GM21528 (cell line): ENCODE measurements around the gene RPL15.
"Not testable (repeated sequence)": the region's sequence is repeated elsewhere in the genome, so short reads cannot be mapped to it uniquely, and the experiment has no call there.

Experiments used
- ATAC-seq: cut with Tn5 transposase; IDR thresholded peaks from one replicate; pipeline ENCODE4 v1.9.1; 2021; ENCODE audit warnings: mild to moderate bottlenecking, moderate library complexity; ENCODE audit not compliant: unreplicated experiment, low FRiP score

The RPL15 gene

DNA sequence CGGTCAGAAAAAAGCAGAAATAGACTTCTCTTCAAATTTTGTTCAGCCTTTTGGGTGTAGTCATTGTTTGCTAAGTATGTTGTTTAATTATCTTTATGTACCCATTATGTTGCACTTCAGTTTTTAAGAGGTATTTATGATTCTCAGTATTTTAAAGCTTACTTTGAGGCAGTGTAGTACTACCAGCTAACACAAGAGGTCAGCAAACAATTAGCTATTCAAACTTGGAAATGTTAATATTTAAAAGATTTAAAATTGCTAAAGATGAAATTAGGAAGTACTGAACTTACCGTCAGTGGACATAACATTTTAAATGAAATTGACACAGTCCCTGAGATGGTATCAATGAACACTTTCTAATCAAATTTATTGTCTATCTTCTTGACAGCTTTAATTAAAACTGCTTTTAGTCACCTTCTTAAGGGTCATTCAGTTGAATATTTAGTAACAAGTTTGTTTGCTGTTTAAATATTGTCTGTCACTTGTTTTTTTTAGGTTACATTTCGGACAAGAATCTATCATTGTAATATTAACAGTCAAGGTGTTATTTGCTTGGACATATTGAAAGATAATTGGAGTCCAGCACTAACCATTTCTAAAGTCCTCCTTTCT is 28.2 kb upstream of the RPL15 start:
- no peak for ATAC-seq

DNA sequence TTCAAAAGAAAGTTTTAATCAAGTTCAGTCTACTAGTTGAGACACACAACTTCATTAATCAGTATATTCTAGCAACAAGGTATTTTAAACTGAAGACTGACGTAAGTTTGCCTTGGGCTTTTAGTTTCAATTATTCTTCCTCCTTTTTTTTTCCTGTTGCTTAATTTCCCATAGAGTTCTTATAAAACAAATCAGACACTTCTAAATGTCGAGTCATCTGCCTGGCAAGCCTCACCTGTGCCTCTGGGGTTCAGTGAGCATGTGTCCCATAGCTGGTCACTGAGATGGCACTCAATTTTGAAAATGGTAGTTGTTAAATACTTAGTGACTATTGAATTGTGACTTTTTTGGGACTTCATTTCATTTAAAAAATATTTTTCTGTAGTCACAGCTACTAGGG is 27.5 kb upstream of the RPL15 start:
- ATAC-seq: no peak

- no peak for ATAC-seq
Measured at GRCh38 chr3:23889950-23890349, 27.0 kb upstream of the RPL15 start.

DNA sequence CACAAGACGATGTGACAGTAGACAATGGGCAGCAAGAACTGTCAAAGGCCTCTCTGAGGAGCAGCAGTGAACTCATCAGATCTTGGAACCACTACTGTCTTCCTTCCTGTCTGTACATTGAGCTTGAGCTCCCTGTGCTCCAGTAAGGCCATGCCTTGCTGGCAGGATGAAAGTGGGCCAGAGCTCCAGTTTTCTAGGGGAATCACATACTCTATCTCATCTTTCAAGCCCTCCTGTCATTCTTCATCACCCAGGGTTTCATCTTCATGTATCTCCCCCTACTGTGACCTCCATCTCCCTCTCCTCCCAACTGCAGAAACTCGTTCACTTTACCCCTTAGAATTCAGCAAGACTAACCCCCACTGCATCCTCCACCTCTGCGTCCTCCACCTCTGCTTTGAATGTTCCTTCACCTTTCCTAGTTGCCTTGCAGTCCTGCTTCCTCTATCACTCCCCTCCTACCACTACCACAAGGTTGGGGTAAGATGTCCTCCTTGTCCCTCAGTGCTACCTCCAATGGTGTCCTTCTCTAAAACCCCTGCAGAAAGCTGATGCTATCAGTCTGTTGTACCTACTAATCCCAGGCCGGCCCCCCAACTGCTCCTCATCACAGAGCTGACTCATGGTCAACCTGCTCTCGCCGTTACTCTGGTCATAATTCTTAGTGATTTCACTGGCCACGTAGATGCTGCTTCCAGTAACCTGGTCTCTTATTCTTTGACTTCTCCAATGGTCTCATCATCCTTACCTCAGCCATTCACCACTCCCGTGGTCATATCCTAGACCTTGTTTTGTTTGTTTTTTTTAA is 22.5 kb upstream of the RPL15 start:
- ATAC-seq: no peak

DNA sequence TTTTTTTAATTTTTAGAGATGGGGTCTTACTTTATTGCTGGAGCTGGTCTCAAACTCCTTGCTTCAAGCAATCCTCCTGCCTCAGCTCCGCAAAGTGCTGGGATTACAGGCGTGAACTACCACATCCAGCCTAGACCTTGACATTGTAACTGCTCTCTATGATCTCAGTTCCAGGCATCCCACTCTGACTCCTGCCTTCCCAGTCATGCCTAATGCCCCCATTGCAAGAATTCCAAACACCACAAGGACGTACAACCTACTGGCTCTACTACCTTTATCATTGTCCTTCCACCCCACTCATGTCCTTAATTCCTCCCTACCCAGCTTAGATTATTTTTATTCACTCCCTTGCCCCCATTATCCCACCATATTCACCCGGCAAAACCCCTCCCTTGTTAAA is 21.8 kb upstream of the RPL15 start:
- no peak for ATAC-seq

DNA sequence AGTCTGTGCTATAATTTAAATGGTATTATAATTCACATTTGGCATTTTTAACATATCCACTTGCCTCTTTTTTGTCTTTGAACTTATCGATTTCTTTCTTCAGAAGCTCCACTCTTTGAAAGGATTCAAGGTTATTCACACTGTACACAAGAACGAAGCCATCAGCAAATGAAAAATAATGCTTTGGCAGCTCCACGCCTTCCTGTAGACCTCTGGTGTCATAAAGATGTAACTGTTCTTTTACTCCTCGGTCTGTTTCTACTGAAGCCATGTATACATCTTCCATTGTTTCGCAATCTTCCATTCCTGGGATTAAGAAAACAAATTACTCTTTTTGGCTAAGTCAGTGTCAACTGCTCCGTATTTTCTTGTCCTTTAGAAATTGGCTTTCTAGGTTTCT is 16.2 kb upstream of the RPL15 start:
- ATAC-seq: no peak

GRCh38 chr3:23904545-23904944 is 12.4 kb upstream of the RPL15 start:
- ATAC-seq: no peak

DNA sequence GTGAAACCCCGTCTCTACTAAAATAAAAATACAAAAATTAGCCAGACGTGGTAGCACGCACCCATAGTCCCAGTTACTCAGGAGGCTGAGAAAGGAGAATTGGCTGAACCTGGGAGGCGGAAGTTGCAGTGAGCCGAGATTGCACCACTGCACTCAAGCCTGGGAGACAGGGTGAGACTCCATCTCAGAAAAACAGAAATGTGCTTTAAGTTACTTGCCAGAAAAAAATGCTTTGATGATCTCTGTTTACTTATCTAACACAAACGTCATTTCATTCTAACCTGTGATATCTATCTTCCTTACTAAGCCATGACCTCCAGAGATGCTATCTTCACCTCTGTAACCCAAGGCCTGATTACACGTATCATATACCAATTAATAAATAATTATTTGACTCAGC is 7.6 kb upstream of the RPL15 start:
- ATAC-seq: no peak

- ATAC-seq: no peak
Measured at GRCh38 chr3:23911397-23911796, 5.5 kb upstream of the RPL15 start.

DNA sequence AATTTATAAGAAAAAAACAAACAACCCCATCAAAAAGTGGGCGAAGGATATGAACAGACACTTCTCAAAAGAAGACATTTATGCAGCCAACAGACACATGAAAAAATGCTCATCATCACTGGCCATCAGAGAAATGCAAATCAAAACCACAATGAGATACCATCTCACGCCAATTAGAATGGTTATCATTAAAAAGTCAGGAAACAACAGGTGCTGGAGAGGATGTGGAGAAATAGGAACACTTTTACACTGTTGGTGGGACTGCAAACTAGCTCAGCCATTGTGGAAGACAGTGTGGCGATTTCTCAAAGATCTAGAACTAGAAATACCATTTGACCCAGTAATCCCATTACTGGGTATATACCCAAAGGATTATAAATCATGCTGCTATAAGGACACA is 4.6 kb upstream of the RPL15 start:
- ATAC-seq: not testable (repeated sequence)

DNA sequence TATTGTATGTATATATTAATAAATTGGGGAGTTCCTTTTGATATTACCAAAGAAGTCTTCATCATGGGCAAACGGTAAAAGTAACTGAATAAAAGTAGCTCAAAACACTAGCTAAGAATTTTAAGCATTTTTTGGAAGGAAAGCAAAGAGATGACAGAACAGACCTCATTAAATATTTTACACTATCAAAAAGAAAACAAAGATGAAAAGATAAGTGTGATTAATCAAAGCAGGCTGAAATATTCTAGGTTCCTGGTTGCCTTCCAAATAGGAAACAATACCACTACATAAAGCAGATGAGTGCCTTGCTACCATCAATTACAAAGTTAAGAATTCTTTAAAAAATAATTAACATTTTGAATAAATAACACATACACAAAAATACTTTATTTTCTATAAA is 3.8 kb upstream of the RPL15 start:
- no peak for ATAC-seq

- no peak for ATAC-seq
Measured at GRCh38 chr3:23913873-23914743, 2.8 kb upstream of the RPL15 start.

GRCh38 chr3:23915537-23916108 is 1.3 kb upstream of the RPL15 start:
- no peak for ATAC-seq

DNA sequence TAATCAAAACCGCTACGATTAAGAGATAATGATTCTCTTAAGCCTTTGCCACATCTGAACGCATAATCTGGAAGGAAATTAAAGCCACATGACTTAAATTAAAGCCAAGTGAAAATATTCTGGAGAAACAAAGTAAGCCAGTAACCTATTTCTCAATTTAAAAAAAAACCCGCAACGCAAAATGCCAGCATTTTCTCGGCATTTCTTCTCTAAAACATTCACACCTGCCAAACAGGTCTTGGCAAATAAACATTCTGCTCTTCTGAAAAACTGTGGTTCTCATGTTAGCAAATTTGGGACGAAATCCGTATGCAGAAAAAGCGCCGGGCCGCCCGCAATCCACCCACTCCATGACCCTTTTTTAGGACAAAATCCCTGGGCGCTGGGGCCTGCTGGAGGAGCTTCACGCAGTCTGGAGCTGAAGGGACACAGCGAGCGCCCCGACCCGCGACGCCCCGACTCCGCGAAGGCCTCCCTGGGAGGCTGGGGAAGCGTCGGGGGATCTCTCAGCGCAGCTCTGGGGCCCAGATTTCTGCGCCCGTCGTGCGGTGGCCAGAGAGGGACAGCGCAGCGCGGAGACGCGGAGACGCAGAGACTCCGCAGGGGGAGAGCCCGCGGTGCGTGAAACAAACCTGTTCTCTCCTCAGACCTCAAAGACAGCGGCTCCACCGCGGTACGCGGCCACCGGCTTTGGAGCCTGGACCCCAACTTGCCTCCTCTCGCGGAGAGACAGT is 613 bp upstream of the RPL15 start:
- peak; percentile 57 for ATAC-seq

- not testable (repeated sequence) for ATAC-seq
Measured at GRCh38 chr3:23917679-23918303, 859 bp downstream of the RPL15 start.

DNA sequence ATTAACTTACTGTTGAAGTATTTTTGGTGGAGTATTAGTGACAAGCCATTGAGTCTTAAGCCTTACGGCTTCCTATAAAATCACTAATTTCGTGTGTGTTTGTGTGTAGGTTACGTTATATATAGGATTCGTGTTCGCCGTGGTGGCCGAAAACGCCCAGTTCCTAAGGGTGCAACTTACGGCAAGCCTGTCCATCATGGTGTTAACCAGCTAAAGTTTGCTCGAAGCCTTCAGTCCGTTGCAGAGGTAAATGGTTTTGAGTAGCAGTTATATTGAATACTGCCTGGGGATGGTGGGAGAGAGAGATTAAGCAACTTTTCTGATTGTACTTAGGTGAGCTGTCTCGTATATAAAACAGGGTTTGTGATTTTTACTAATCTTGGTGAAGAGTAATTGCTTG is 1.4 kb downstream of the RPL15 start:
- ATAC-seq: not testable (repeated sequence)

GRCh38 chr3:23919628-23920027 is 2.7 kb downstream of the RPL15 start:
- no peak for ATAC-seq

GRCh38 chr3:23920151-23920655 is 3.3 kb downstream of the RPL15 start:
- no peak for ATAC-seq

- ATAC-seq: no peak
Measured at GRCh38 chr3:23921052-23921511, 4.2 kb downstream of the RPL15 start.

- ATAC-seq: no peak
Measured at GRCh38 chr3:23923786-23924185, 6.9 kb downstream of the RPL15 start.
